Measurements from ENCODE around the gene KIF6.

DNA sequence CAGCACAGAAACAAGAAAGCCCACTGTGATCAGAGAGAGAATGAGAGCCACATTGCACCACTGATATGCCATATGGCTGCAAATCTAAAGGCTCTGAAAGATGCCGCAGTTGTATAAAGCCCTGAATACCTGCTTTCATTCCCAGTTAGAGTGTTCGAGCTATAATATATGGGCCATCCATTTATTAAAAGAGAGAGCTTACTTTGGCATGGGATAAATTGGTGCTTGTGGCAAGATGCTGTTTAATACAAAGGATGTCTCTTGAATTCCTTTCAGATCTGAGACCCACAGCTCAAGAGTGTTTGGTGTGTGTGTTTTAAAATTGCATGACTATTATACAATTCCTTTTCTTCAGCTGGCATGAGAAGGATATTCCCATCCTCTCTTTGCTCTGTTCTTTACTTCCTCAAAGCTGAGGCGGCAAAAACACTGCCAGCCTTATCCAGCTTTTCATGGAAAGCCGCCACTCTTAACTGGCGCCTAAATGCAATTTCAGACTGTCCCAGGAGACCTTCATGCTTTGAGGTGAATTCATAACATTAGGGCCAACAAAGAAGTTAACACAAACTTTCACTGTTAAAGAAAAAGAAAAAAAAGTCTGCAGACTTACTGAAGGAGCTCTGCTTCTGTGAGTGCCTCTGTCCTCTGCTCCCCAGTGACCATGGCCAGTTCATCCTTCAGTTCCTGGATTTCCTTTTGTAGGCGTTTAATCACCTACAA is 147.6 kb downstream of the KIF6 start:
- TF ChIP-seq, protein P1, sequence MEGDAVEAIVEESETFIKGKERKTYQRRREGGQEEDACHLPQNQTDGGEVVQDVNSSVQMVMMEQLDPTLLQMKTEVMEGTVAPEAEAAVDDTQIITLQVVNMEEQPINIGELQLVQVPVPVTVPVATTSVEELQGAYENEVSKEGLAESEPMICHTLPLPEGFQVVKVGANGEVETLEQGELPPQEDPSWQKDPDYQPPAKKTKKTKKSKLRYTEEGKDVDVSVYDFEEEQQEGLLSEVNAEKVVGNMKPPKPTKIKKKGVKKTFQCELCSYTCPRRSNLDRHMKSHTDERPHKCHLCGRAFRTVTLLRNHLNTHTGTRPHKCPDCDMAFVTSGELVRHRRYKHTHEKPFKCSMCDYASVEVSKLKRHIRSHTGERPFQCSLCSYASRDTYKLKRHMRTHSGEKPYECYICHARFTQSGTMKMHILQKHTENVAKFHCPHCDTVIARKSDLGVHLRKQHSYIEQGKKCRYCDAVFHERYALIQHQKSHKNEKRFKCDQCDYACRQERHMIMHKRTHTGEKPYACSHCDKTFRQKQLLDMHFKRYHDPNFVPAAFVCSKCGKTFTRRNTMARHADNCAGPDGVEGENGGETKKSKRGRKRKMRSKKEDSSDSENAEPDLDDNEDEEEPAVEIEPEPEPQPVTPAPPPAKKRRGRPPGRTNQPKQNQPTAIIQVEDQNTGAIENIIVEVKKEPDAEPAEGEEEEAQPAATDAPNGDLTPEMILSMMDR (IDR thresholded peaks at IDR 0.05) = no peak
- TF ChIP-seq POLR2AphosphoS5 (IDR thresholded peaks at IDR 0.05) = no peak
- TF ChIP-seq POLR2A (IDR thresholded peaks at IDR 0.05) = no peak
